GM12865 (cell line): ENCODE results near the gene MEN1.

Experiments used
- DNase-seq: peaks from one replicate; pipeline ENCODE4 v3.0.0; 2010; ENCODE audit warnings: low read depth
- H3K4me3 ChIP-seq: 2 replicates; pipeline ENCODE4 v1.5.1; 2011; ENCODE audit warnings: mild to moderate bottlenecking, low read depth, low read length, control low read depth
- TF ChIP-seq, protein P1 (sequence below): IDR thresholded peaks from 2 replicates; pipeline ENCODE4 v1.5.1; 2011; ENCODE audit warnings: low read length, control low read depth, low read depth, inconsistent platforms; ENCODE audit not compliant: insufficient read depth; ENCODE audit errors: missing control alignments

The MEN1 gene

DNA sequence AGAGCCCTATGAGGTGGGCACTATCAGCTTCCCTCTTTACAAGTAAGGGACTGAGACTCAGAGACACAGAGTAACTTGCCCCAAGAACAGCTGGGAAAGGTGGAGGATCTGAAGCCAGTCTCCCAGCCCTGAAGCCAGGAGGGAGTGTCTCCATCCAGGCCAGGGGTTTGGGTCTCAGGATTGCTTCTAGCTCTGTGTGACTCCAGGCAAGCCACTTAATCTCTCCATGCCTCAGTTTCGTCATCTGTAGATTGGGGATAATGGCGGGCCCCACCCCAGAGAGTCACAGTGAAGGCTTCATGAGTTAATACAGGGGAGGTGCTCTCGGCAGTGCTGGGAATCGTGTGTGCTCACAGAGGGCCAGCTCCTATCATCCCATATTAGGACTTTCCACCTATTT, 17.9 kb downstream of the MEN1 start:
- TF ChIP-seq, protein P1, sequence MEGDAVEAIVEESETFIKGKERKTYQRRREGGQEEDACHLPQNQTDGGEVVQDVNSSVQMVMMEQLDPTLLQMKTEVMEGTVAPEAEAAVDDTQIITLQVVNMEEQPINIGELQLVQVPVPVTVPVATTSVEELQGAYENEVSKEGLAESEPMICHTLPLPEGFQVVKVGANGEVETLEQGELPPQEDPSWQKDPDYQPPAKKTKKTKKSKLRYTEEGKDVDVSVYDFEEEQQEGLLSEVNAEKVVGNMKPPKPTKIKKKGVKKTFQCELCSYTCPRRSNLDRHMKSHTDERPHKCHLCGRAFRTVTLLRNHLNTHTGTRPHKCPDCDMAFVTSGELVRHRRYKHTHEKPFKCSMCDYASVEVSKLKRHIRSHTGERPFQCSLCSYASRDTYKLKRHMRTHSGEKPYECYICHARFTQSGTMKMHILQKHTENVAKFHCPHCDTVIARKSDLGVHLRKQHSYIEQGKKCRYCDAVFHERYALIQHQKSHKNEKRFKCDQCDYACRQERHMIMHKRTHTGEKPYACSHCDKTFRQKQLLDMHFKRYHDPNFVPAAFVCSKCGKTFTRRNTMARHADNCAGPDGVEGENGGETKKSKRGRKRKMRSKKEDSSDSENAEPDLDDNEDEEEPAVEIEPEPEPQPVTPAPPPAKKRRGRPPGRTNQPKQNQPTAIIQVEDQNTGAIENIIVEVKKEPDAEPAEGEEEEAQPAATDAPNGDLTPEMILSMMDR = no peak
- DNase-seq = no peak
- no peak overlapping the region for H3K4me3 ChIP-seq

DNA sequence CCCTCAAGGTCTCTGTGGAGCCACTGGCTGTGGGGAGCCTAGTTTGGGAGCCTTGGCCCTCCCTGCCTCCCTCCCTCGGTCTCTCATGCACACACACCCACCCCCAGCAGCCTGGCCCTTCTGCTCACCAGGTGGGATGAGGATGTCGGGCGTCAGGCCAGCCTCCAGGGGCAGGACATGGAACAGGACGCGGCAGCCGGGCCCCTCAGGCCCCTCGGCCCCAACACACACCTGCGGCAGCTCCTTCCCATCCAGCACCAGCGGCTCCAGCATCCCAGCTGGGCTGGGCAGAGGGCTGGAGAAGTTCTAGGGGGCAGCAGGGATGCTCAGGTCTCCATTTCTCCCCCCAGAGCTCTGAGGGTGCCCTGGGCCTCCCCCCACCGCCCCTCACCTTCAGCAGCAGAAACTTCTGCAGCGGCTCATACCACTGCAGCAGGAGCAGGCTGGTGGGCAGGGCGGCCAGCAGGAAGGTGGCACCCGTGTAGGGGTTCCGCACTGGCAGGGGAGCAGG, 18.5 kb downstream of the MEN1 start:
- no peak for DNase-seq
- TF ChIP-seq, protein P1 = no peak
- H3K4me3 ChIP-seq = no peak overlapping the region

DNA sequence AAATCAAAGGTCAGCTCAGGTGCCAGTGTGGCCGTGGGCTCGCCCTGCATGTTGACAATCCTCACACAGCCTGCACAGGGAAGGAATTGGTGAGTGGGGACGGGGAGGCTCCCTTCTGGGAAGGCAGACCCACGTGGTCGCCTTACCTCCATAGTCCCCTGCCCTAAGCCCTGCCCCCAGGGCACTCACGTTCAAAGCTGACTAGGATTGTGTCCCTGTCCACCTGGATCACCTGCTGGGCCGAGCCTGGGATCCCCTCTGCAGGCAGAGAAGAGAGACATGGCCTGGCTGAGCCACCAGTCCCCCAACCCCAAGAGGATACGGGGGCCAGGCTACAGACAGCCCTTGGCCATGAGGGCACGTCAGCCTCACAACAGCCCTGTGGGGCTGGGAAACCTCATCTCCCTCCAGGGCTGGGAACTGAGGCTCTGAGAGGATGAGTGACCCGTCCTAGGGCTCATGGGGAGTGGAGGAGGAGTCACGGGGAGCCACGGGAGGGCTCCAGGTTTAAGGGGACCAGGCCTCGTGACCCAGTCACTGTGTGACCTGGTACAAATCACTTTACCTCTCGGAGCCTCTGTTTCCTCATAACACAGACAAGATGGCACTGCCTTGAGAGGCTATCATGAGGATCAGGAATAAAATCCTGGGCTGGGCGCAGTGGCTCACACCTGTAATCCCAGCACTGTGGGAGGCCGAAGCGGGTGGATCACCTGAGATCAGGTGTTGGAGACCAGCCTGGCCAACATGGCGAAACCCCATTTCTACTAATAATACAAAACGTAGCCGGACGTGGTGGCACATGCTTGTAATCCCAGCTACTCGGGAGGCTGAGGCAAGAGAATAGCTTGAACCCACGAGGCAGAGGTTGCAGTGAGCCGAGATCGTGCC, 19.9 kb downstream of the MEN1 start:
- H3K4me3 ChIP-seq = no peak overlapping the region
- no peak for DNase-seq
- TF ChIP-seq, protein P1 = no peak

DNA sequence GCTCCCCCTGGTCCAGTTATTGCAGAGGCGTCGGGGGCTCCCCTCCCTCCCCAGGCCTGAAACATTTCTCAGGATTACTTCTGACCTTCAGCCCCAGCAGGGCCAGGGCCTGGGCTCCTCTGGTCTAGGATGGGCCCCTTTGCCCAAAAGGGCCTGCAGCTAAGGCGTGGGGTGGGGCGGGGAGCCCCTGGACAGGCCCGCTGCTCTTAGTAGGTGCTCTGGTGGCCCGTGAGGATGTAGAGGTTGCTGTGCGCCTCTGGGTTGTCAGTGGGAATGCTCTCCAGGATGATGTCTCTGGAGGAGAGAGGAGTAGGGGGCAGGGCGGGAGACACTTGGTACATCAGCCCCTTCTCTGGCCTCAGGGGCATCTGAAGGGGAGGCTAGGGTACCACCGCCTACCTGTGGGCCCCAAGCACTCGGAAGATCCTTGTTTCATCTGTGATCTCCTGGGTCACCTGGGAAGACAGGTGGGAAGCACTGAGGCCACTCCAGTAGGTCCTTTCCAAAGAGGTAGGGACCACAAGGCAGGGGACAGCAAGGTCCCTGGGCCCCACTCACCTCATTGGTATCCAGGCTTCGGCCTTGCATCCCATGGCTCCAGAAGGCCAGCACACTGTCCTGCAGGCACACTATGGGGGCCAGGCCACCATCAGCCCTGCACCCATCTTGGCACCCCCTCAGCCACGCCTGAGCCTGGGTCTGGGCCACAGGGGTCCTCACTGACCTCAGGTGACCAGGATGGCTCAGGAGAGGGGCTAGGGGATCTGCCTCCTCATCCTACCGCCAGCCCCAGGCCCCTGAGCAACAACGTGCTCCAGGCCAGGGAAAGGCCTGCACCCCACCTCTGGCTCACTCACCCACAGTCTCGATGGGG, 20.8 kb downstream of the MEN1 start:
- H3K4me3 ChIP-seq = no peak overlapping the region
- TF ChIP-seq, protein P1 = no peak
- no peak for DNase-seq

DNA sequence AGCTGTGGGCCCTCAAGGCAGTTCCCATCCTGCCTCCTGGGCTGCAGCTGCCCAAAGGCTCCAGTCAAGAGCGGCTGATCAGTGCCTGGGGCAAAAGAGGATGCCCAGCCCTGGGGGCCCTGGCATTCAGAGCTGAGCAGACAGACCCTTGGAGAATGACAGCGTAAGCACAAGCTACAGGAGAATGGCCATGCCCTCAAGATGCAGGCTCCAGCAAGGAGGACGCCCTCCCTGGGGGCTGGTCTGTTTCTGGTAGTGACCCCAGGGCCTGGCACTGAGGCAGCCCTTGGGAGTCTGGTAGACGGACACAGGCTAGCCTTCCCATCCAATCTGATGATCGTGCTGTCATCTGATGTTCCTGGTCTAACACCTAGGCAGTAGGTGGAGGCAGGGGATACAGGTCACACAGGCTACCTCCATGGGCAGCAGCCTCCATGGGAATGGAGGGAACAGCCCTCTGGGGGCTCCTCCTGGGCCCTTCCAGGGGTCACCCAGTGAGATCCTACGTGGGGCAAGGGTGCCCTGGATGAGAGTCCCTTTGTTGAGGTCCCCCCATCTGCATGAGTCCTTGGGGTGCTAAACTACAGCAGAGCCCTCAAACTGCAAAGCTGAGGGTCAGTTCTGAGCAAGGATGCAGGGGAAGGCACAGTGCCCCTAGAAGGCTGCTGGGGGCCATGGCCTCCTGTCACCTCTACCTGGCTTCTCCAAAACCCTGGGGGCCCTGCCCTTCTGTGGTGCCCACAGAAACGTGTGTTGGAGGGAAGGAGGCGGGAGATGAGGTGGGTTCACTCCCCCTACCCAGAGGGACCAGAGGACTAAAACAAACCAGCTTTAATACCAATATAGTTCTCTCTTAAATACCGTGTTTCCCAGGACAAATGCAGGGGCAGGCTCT, 21.8 kb downstream of the MEN1 start:
- TF ChIP-seq, protein P1 = no peak
- no peak for DNase-seq
- no peak overlapping the region for H3K4me3 ChIP-seq
